H1 (cell line): Measurements from ENCODE around the gene TRIM46. TPM values are rescaled to one million over a fixed set of nuclear protein-coding genes. Genes with fewer than 3 reads are reported as not detected.

Experiments
- CTCF ChIA-PET: fragments of 300-600 bp; sonication (Branson Sonifier 250); formaldehyde crosslinking; loops from one replicate; lab custom pipeline; 2021; ENCODE audit not compliant: partially characterized antibody; lab: Charles Lee
- POLR2A ChIA-PET: fragments of 300-600 bp; sonication (Branson Sonifier 250); formaldehyde crosslinking; loops from one replicate; lab custom pipeline; 2021; ENCODE audit warnings: inconsistent platforms; ENCODE audit not compliant: partially characterized antibody; lab: Charles Lee
- DNase-seq, 2 experiments: peaks; one replicate each; pipeline versions ENCODE4 v3.0.0 to v3.0.0-alpha.2; 2010 to 2022; ENCODE audit warnings: low spot score in 2 of 2, low read depth in 1 of 2, mixed read lengths in 1 of 2
- FAIRE-seq: peaks from 2 replicates; lab custom pipeline; 2011; peaks lifted over from hg19 to GRCh38; lab: Jason Lieb, UNC
- H2AFZ ChIP-seq: 2 replicates; pipeline ENCODE4 v1.8.1; 2012; ENCODE audit warnings: low read length, inconsistent platforms
- H2AK5ac ChIP-seq: 2 replicates; pipeline ENCODE4 v1.6.1; 2013; ENCODE audit warnings: low read depth, low read length
- H2BK120ac ChIP-seq: replicated peaks from 2 replicates; pipeline ENCODE3; 2013; ENCODE audit warnings: low read depth, low read length, inconsistent platforms
- H2BK12ac ChIP-seq: 2 replicates; pipeline ENCODE4 v1.6.1; 2013; ENCODE audit warnings: low read depth, low read length
- H2BK15ac ChIP-seq: 2 replicates; pipeline ENCODE4 v1.6.1; 2013; ENCODE audit warnings: low read length
- H2BK20ac ChIP-seq: 2 replicates; pipeline ENCODE4 v1.6.1; 2013; ENCODE audit warnings: low read length
- H2BK5ac ChIP-seq: 2 replicates; pipeline ENCODE4 v1.6.1; 2013; ENCODE audit warnings: low read depth, low read length
- H3K14ac ChIP-seq: 2 replicates; pipeline ENCODE4 v1.6.1; 2013; ENCODE audit warnings: inconsistent platforms; ENCODE audit not compliant: insufficient read length
- H3K18ac ChIP-seq: 2 replicates; pipeline ENCODE4 v1.6.1; 2013; ENCODE audit warnings: low read length; ENCODE audit errors: extremely low read depth
- H3K23ac ChIP-seq: 2 replicates; pipeline ENCODE4 v1.6.1; 2013; ENCODE audit warnings: inconsistent platforms; ENCODE audit not compliant: insufficient read length
- H3K23me2 ChIP-seq: 2 replicates; pipeline ENCODE4 v1.6.1; 2013; ENCODE audit warnings: low read depth, low read length
- H3K27ac ChIP-seq: 2 replicates; pipeline ENCODE4 v1.6.1; 2011; ENCODE audit warnings: low read depth, low read length, inconsistent platforms
- H3K27me3 ChIP-seq, 4 experiments: replicated peaks in 1 of 4; 1 replicate in 1 of 4; 2 replicates in 3 of 4; pipeline versions ENCODE4 v1.6.1 to v1.8.1; 2011 to 2013; ENCODE audit warnings: low read length in 3 of 4, mild to moderate bottlenecking in 3 of 4, inconsistent platforms in 2 of 4, mixed read lengths in 2 of 4, moderate library complexity in 1 of 4; ENCODE audit not compliant: control insufficient read depth in 3 of 4, insufficient read depth in 3 of 4; ENCODE audit errors: extremely low read depth in 1 of 4
- H3K36me3 ChIP-seq, 4 experiments: 2 replicates each; pipeline versions ENCODE4 v1.6.1 to v1.8.1; 2011 to 2013; ENCODE audit warnings: mild to moderate bottlenecking in 4 of 4, low read length in 3 of 4, moderate library complexity in 2 of 4, control low read depth in 1 of 4, inconsistent platforms in 1 of 4; ENCODE audit not compliant: insufficient read depth in 4 of 4, control insufficient read depth in 2 of 4
- H3K4ac ChIP-seq: replicated peaks from 2 replicates; pipeline ENCODE3; 2013; ENCODE audit warnings: low read length, low read depth, mixed read lengths, inconsistent platforms; ENCODE audit not compliant: insufficient read length
- H3K4me1 ChIP-seq, 4 experiments: replicated peaks in 1 of 4; 1 replicate in 1 of 4; 2 replicates in 3 of 4; pipeline versions ENCODE4 v1.6.1 to v1.8.1; 2011 to 2013; ENCODE audit warnings: low read length in 3 of 4, inconsistent platforms in 2 of 4, mixed read lengths in 1 of 4; ENCODE audit not compliant: insufficient read depth in 4 of 4, control insufficient read depth in 3 of 4
- H3K4me2 ChIP-seq, 2 experiments: 2 replicates each; pipeline versions ENCODE4 v1.6.1 to v1.8.1; 2011 to 2013; ENCODE audit warnings: low read depth in 2 of 2, low read length in 2 of 2, control low read depth in 1 of 2, inconsistent platforms in 1 of 2, mild to moderate bottlenecking in 1 of 2; ENCODE audit not compliant: insufficient read depth in 1 of 2
- H3K4me3 ChIP-seq, 4 experiments: fragments of 200-600, 300-600 bp in 1 of 4; sonication (generic), shearing (Covaris generic), sonication (Bioruptor Twin) in 1 of 4; 2 replicates each; pipeline versions ENCODE4 v1.5.1 to v1.8.1; 2011 to 2016; ENCODE audit warnings: low read length in 4 of 4, low read depth in 3 of 4, control low read depth in 2 of 4, inconsistent platforms in 2 of 4, mild to moderate bottlenecking in 2 of 4, mixed read lengths in 1 of 4, moderate library complexity in 1 of 4; ENCODE audit not compliant: insufficient read depth in 2 of 4; ENCODE audit errors: extremely low read depth in 1 of 4
- H3K56ac ChIP-seq: replicated peaks from 2 replicates; pipeline ENCODE3; 2013; ENCODE audit warnings: low read depth, mild to moderate bottlenecking, mixed read lengths, low read length, inconsistent platforms; ENCODE audit not compliant: insufficient read length
- H3K79me1 ChIP-seq: 2 replicates; pipeline ENCODE4 v1.6.1; 2013; ENCODE audit warnings: low read depth, low read length, control low read depth
- H3K79me2 ChIP-seq, 2 experiments: 2 replicates each; pipeline versions ENCODE4 v1.6.1 to v1.8.1; 2012 to 2013; ENCODE audit warnings: low read length in 2 of 2, mild to moderate bottlenecking in 2 of 2, inconsistent platforms in 1 of 2; ENCODE audit not compliant: insufficient read depth in 2 of 2, control insufficient read depth in 1 of 2
- H3K9ac ChIP-seq, 4 experiments: replicated peaks in 1 of 4; 1 replicate in 1 of 4; 2 replicates in 3 of 4; pipeline versions ENCODE4 v1.6.1 to v1.8.1; 2011 to 2013; ENCODE audit warnings: low read depth in 3 of 4, low read length in 3 of 4, control low read depth in 2 of 4, mild to moderate bottlenecking in 2 of 4, moderate library complexity in 2 of 4, inconsistent platforms in 1 of 4; ENCODE audit errors: extremely low read depth in 1 of 4
- H3K9me3 ChIP-seq, 2 experiments: 2 replicates each; pipeline versions ENCODE4 v1.6.1 to v1.8.1; 2012 to 2013; ENCODE audit warnings: mild to moderate bottlenecking in 2 of 2, moderate library complexity in 2 of 2, control low read depth in 1 of 2, inconsistent platforms in 1 of 2, low read depth in 1 of 2, low read length in 1 of 2, mixed read lengths in 1 of 2; ENCODE audit not compliant: insufficient read depth in 2 of 2
- H4K20me1 ChIP-seq, 2 experiments: replicated peaks in 1 of 2; 2 replicates each; pipeline versions ENCODE3 to v1.8.1; 2011 to 2013; ENCODE audit warnings: inconsistent platforms in 2 of 2, low read length in 2 of 2, mild to moderate bottlenecking in 1 of 2; ENCODE audit not compliant: insufficient read depth in 2 of 2, control insufficient read depth in 1 of 2
- H4K5ac ChIP-seq: 2 replicates; pipeline ENCODE4 v1.6.1; 2013; ENCODE audit warnings: low read length, low read depth, mixed read lengths, inconsistent platforms; ENCODE audit not compliant: insufficient read length
- H4K8ac ChIP-seq: 2 replicates; pipeline ENCODE4 v1.8.0; 2013; ENCODE audit warnings: mild to moderate bottlenecking, moderate library complexity, low read length, inconsistent platforms; ENCODE audit not compliant: insufficient read depth; ENCODE audit errors: extremely low read depth
- H4K91ac ChIP-seq: replicated peaks from 2 replicates; pipeline ENCODE3; 2013; ENCODE audit warnings: low read length, mixed read lengths, inconsistent platforms; ENCODE audit not compliant: insufficient read length
- ATF2 ChIP-seq: IDR thresholded peaks from 2 replicates; pipeline ENCODE4 v1.6.1; 2012; ENCODE audit warnings: low read length, inconsistent platforms
- CREB1 ChIP-seq: IDR thresholded peaks from 2 replicates; pipeline ENCODE4 v1.6.1; 2012; ENCODE audit warnings: inconsistent platforms
- CTBP2 ChIP-seq: IDR thresholded peaks from 2 replicates; pipeline ENCODE4 v1.7.0; 2011; ENCODE audit warnings: borderline replicate concordance, mild to moderate bottlenecking, moderate library complexity, mixed read lengths, low read length; ENCODE audit not compliant: insufficient read depth, insufficient read length
- EP300 ChIP-seq, 2 experiments: IDR thresholded peaks; 1 replicate in 1 of 2; 2 replicates in 1 of 2; pipeline ENCODE4 v1.6.1; 2011 to 2012; ENCODE audit warnings: low read depth in 2 of 2, low read length in 2 of 2, mild to moderate bottlenecking in 2 of 2, borderline replicate concordance in 1 of 2, inconsistent platforms in 1 of 2, moderate library complexity in 1 of 2
- FOSL1 ChIP-seq: IDR thresholded peaks from 2 replicates; pipeline ENCODE4 v1.6.1; 2011; ENCODE audit warnings: mild to moderate bottlenecking, low read depth, low read length, moderate library complexity; ENCODE audit not compliant: insufficient read depth
- SP2 ChIP-seq: IDR thresholded peaks from 2 replicates; pipeline ENCODE4 v1.6.1; 2012; ENCODE audit warnings: mild to moderate bottlenecking, low read length, inconsistent platforms
- TAF7 ChIP-seq: optimal IDR thresholded peaks from 2 replicates; pipeline ENCODE3; 2011; ENCODE audit warnings: low read depth, mild to moderate bottlenecking, inconsistent platforms, low read length, moderate library complexity, borderline replicate concordance
- TCF12 ChIP-seq: IDR thresholded peaks from 2 replicates; pipeline ENCODE4 v1.6.1; 2011; ENCODE audit warnings: low read depth, mild to moderate bottlenecking, low read length
- WGBS, 2 experiments: shearing (Covaris generic) in 1 of 2; methylation state at CpG; one replicate each; pipeline versions ENCODE4 v1.1.6 to v1.1.7; 2013 to 2015; ENCODE audit warnings: low lambda C conversion rate in 2 of 2, mixed read lengths in 2 of 2, inconsistent platforms in 1 of 2, low coverage in 1 of 2, missing lambda C conversion rate in 1 of 2; ENCODE audit not compliant: insufficient replicate concordance in 2 of 2, insufficient coverage in 1 of 2, insufficient read length in 1 of 2; ENCODE audit errors: extremely low coverage in 1 of 2, missing lambda C conversion rate in 1 of 2; 5-methylcytosine and 5-hydroxymethylcytosine counted together
- polyA plus RNA-seq, 7 experiments: library from polyadenylated mRNA; depleted of rRNA in 3 of 7; stranded (reverse) in 5 of 7; unstranded in 2 of 7; fragments of >200 nt in 5 of 7; fragments of 200-250 nt in 2 of 7; gene quantifications; 1 replicate in 5 of 7; 2 replicates in 1 of 7; 4 replicates in 1 of 7; pipeline versions ENCODE4 v1.2.1 to v1.2.3, GENCODE V29; 2011 to 2013; ENCODE audit warnings: missing spikeins in 2 of 7, mixed read lengths in 2 of 7
- total RNA-seq: library from RNA; stranded (reverse); fragmentation: NEBNext Ultra II Directional; extraction: Animal tissue kit (Norgen Biotek cat#: 25700); gene quantifications from 2 replicates; pipeline ENCODE4 v1.2.1, GENCODE V29; 2021
- TF ChIP-seq, protein P1 (sequence below): IDR thresholded peaks from 2 replicates; pipeline ENCODE4 v1.6.1; 2011; ENCODE audit warnings: low read length, improper control_type of control experiment

TRIM46 gene
- total and polyA plus RNA-seq, 2 of the 8 experiments (the other 6 are each of a cell fraction or from before 2014, with no cell fraction given): 15.5 to 21.6 TPM

- Histone ChIP-seq H3K23me2 (peaks cover 10% of the 10 kb centered on the region; the same call in 1 of the 2 replicates), H3K4me3 (no peak overlapping the region), H4K20me1 (peaks cover 8 to 10% of the 10 kb centered on the region in 2 experiments), H3K56ac (peak overlapping the region; percentile 21), H3K9ac (no peak overlapping the region), H3K27me3 (no peaks in the 10 kb centered on the region), H2AK5ac (no peak overlapping the region), H2BK5ac (no peak overlapping the region), H3K79me2 (peaks cover 0 to 13% of the 10 kb centered on the region in 2 experiments; a peak in 2 of 4 replicates), H2BK15ac (0 out of 2 replicates have a peak overlapping the region, but pooled peaks have one; percentile 83), H2AFZ (no peak overlapping the region), H4K5ac (no peak overlapping the region), H2BK12ac (no peak overlapping the region; the same call in 1 of the 2 replicates), H3K4me2 (no peak overlapping the region), H3K23ac (no peak overlapping the region), H3K9me3 (no peaks in the 10 kb centered on the region), H3K4me1 (peaks cover 3 to 23% (median 8%) of the 10 kb centered on the region in 4 experiments; a peak in 6 of 7 replicates), H3K27ac (no peak overlapping the region), H3K18ac (no peak overlapping the region), H4K91ac (no peak overlapping the region), H4K8ac (no peak overlapping the region), H3K14ac (no peak overlapping the region), H2BK20ac (no peak overlapping the region), H3K79me1 (no peaks in the 10 kb centered on the region; the same call in 1 of the 2 replicates), H2BK120ac (no peak overlapping the region), H3K4ac (no peak overlapping the region), H3K36me3 (peaks cover 15 to 39% (median 30%) of the 10 kb centered on the region in 4 experiments)
- CTCF ChIA-PET: interaction anchor here (0.6 to 12.4 kb wide), 22 partner anchors 9 to 565 kb away, joined by 3 to 187 read pairs (median 4); partner anchors contain the start of genes DPM3, EFNA1, SCAMP3 and SLC50A1
- peak; percentile 79 for FAIRE-seq
- POLR2A ChIA-PET: interaction anchor here (1.1 to 20.5 kb wide), 4 partner anchors 9 to 204 kb away, joined by 3 to 512 read pairs (median 35); partner anchors contain the start of genes MTX1 and THBS3
- DNase-seq: peak in 1 of 2 experiments; percentile 94
- WGBS, 2 experiments: 77% methylated on average over 8 of the region's 8 CpGs; no CpG with 5 or more reads in 1 of the 2 experiments
- TF ChIP-seq, protein P1, sequence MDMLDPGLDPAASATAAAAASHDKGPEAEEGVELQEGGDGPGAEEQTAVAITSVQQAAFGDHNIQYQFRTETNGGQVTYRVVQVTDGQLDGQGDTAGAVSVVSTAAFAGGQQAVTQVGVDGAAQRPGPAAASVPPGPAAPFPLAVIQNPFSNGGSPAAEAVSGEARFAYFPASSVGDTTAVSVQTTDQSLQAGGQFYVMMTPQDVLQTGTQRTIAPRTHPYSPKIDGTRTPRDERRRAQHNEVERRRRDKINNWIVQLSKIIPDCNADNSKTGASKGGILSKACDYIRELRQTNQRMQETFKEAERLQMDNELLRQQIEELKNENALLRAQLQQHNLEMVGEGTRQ: no peak
- TF ChIP-seq CTBP2 (peak; percentile 46), TCF12 (no peak), FOSL1 (no peak), TAF7 (no peak), CREB1 (no peak), SP2 (no peak), EP300 (IDR thresholded peaks at IDR 0.05; ENCODE audit: borderline replicate concordance in 1 of 2, low read depth in 2 of 2, low read length in 2 of 2) (no peak), ATF2 (no peak)
Observed at GRCh38 chr1:155176544-155177071, 3.0 kb downstream of the TRIM46 start.
